SK-N-SH (cell line): ENCODE results near the gene EML1.

Experiments
- ELF1 ChIP-seq: IDR thresholded peaks from 2 replicates; pipeline ENCODE4 v1.4.0; 2012
- NFIC ChIP-seq: IDR thresholded peaks from 2 replicates; pipeline ENCODE4 v1.4.0; 2012; ENCODE audit warnings: borderline replicate concordance
- POLR2AphosphoS5 ChIP-seq: IDR thresholded peaks from 2 replicates; pipeline ENCODE4 v1.6.1; 2012; ENCODE audit warnings: low read depth, low read length
- RAD21 ChIP-seq: IDR thresholded peaks from 2 replicates; pipeline ENCODE4 v1.6.1; 2012; ENCODE audit warnings: mild to moderate bottlenecking, low read length
- RFX5 ChIP-seq: IDR thresholded peaks from 2 replicates; pipeline ENCODE4 v1.6.1; 2012; ENCODE audit warnings: mild to moderate bottlenecking, improper control_type of control experiment, low read length
- SIN3A ChIP-seq: IDR thresholded peaks from 2 replicates; pipeline ENCODE4 v1.6.1; 2012; ENCODE audit warnings: low read depth, mild to moderate bottlenecking, low read length, moderate library complexity, borderline replicate concordance
- YY1 ChIP-seq: IDR thresholded peaks from 2 replicates; pipeline ENCODE4 v1.4.0; 2012; ENCODE audit warnings: low read depth, mild to moderate bottlenecking
- TF ChIP-seq, protein P1 (sequence below): fragments of 200-600 bp; sonication (generic); IDR thresholded peaks from 2 replicates; pipeline ENCODE4 v1.6.1; 2017; ENCODE audit warnings: antibody characterized with exemption, mild to moderate bottlenecking, moderate library complexity
- TF ChIP-seq, protein P2 (sequence below): IDR thresholded peaks from 2 replicates; pipeline ENCODE4 v1.4.0; 2012; ENCODE audit warnings: low read depth, borderline replicate concordance
- TF ChIP-seq, protein P3 (sequence below): IDR thresholded peaks from 2 replicates; pipeline ENCODE4 v1.4.0; 2012; ENCODE audit warnings: low read depth
- TF ChIP-seq, protein P4 (sequence below): fragments of 150-350 bp; IDR thresholded peaks from 2 replicates; pipeline ENCODE4 v1.6.1; 2017; ENCODE audit warnings: antibody characterized with exemption, low read length, low read depth, borderline replicate concordance

DNA sequence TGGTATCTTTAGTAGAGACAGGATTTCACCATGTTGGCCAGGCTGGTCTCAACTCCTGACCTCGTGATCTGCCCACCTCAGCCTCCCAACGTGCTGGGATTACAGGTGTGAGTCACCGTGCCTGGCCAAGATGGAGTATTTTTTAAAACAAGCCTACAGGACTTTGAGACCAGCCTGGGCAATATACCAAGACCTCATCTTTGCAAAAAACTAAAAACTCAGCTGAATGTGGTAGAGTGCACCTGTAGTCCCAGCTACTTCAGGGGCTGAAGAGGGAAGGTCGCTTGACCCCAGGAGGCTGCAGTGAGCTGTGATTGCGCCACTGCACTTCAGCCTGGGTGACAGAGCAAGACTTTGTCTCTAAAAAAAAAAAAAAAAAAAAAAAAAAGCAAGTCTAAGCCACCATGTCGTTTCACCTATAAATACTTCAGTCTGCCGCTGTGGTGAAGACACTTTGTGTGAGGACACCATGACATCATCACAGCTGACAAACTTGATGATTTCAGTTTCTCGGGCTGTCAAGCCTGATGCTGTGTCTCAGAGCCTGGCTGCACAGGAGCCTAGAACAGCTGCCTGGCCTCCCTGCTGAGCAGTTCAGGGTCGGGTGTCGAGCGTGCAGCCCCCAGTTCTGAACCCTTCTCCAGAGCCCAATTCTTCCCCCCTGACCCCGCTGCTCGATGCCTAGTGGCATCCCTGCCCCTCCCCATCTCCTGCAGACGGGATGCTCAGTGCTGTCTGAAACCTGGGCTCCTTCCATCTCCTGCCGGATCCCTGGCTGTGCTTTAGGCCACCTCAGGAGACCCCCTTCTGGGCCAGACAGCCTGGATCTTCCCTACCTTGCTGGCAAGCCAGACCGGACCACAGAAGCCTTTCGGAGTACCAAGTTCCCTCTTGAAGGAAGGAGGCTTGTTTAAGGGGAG lies 152.8 kb downstream of the EML1 start:
- TF ChIP-seq, protein P1, sequence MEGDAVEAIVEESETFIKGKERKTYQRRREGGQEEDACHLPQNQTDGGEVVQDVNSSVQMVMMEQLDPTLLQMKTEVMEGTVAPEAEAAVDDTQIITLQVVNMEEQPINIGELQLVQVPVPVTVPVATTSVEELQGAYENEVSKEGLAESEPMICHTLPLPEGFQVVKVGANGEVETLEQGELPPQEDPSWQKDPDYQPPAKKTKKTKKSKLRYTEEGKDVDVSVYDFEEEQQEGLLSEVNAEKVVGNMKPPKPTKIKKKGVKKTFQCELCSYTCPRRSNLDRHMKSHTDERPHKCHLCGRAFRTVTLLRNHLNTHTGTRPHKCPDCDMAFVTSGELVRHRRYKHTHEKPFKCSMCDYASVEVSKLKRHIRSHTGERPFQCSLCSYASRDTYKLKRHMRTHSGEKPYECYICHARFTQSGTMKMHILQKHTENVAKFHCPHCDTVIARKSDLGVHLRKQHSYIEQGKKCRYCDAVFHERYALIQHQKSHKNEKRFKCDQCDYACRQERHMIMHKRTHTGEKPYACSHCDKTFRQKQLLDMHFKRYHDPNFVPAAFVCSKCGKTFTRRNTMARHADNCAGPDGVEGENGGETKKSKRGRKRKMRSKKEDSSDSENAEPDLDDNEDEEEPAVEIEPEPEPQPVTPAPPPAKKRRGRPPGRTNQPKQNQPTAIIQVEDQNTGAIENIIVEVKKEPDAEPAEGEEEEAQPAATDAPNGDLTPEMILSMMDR = no peak
- TF ChIP-seq, protein P2, sequence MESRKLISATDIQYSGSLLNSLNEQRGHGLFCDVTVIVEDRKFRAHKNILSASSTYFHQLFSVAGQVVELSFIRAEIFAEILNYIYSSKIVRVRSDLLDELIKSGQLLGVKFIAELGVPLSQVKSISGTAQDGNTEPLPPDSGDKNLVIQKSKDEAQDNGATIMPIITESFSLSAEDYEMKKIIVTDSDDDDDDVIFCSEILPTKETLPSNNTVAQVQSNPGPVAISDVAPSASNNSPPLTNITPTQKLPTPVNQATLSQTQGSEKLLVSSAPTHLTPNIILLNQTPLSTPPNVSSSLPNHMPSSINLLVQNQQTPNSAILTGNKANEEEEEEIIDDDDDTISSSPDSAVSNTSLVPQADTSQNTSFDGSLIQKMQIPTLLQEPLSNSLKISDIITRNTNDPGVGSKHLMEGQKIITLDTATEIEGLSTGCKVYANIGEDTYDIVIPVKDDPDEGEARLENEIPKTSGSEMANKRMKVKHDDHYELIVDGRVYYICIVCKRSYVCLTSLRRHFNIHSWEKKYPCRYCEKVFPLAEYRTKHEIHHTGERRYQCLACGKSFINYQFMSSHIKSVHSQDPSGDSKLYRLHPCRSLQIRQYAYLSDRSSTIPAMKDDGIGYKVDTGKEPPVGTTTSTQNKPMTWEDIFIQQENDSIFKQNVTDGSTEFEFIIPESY = no peak
- TF ChIP-seq RAD21 = no peak
- no peak for TF ChIP-seq RFX5
- TF ChIP-seq ELF1 = no peak
- TF ChIP-seq, protein P3, sequence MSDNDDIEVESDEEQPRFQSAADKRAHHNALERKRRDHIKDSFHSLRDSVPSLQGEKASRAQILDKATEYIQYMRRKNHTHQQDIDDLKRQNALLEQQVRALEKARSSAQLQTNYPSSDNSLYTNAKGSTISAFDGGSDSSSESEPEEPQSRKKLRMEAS = no peak
- no peak for TF ChIP-seq SIN3A
- no peak for TF ChIP-seq NFIC
- TF ChIP-seq, protein P4, sequence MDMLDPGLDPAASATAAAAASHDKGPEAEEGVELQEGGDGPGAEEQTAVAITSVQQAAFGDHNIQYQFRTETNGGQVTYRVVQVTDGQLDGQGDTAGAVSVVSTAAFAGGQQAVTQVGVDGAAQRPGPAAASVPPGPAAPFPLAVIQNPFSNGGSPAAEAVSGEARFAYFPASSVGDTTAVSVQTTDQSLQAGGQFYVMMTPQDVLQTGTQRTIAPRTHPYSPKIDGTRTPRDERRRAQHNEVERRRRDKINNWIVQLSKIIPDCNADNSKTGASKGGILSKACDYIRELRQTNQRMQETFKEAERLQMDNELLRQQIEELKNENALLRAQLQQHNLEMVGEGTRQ = no peak
- TF ChIP-seq YY1 = no peak
- TF ChIP-seq POLR2AphosphoS5 = no peak
